ENCODE measurements around the gene RHCE.
"Not testable (repeated sequence)": the region's sequence is repeated elsewhere in the genome, so short reads cannot be mapped to it uniquely, and the experiment has no call there.

Gene RHCE

GRCh38 chr1:25397549-25397948 is 23.1 kb downstream of the RHCE start:
- not testable (repeated sequence) for DNase-seq

DNA sequence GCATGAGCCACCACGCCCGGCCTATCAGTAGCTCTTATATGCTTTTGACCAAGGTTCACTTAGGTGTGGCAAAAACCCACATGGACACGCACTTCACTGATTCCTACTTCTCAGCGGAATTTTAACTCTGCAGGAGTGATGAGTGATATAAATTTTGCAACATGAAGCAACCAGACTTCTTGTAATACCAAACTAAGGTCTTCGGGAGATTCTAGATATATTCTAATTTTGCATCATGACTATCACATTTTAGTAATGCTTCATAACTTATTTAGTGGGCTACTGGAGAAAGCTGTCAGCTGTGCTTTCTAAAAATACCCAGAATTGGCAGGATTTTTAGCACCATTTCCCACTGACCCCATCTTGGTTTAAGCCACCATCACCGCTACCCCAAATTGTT is 27.8 kb downstream of the RHCE start:
- DNase-seq: no peak

GRCh38 chr1:25389721-25390120 is 30.9 kb downstream of the RHCE start:
- not testable (repeated sequence) for DNase-seq

GRCh38 chr1:25388691-25389090 is 31.9 kb downstream of the RHCE start:
- DNase-seq: peak; percentile 12

DNA sequence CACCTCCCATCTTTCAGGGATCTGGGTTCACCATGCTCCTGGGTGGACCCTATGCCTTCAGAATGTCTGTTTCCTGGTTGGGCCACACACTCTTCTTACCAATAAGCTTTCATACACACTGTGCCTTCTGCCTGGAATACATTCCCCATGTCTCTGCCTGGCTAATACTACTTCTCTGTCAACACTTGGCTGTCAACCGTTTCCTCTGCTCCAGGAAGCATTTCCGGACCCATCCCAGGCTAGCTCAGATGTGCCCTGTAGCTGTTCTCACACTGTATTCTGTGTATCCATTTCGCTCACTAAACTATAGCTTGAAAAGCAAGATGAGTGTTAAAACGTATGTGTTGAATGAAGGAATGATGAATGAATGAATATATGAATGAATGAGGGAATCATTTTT is 33.5 kb downstream of the RHCE start:
- DNase-seq: not testable (repeated sequence)

DNA sequence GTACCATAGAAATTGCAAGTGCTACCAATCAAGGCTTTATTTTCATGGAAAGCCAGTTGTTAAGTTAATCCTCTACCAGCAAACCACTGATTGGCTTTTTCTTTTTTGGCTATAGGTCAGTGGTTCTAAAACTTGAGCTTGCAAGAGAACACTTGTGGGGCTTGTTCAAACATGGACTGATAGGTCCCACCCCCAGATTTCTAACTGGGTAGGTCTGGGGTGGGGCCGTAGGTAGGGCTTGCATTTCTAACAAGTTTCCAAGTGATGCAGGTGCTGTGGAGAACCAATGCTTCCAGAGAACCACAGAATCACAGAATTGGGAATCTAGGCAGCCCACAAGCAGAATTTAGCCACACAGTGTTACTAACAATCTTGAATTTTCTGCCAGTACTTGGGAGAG is 36.8 kb downstream of the RHCE start:
- not testable (repeated sequence) for DNase-seq

DNA sequence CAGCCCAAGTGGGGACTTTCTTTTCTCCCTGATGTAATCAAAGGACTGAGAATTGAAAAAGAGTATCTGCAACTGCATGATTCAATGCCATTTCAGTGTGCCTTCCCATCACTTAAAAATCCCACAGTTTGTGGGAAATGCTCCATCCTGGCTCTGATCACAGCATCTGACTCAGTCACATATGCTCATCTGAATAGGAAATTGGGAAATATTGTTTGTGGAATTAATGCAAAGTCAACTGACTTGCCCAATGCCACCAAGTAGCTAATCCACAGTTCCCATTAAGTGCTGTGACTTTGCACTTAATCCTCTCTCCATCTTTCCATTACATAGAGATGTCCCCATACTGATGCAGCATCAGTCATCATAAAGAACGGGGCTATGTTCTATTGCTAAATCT is 37.5 kb downstream of the RHCE start:
- not testable (repeated sequence) for DNase-seq

DNA sequence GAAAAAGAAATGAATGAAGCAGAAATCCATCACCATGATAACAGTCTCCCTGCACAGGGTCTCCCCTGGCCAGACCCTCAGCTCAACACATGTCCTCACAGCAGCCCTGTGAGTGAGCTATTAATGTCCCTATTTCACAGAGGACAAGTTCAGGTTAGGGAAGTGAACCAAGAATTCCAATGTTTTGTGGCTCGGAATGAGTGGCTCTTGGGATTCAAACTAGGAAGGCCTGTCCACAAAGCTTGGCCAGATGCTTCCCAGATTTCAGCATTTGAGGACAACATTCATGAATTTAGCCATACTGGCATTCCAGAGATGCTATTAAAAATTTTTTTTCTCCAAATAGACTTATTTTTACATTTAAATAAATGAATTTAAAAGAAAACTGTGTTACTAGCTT is 38.1 kb downstream of the RHCE start:
- not testable (repeated sequence) for DNase-seq

GRCh38 chr1:25378367-25378766 is 42.3 kb downstream of the RHCE start:
- DNase-seq: not testable (repeated sequence)

- not testable (repeated sequence) for DNase-seq
These were observed 48.9 kb downstream of the RHCE start for GRCh38 chr1:25371757-25372156.

DNA sequence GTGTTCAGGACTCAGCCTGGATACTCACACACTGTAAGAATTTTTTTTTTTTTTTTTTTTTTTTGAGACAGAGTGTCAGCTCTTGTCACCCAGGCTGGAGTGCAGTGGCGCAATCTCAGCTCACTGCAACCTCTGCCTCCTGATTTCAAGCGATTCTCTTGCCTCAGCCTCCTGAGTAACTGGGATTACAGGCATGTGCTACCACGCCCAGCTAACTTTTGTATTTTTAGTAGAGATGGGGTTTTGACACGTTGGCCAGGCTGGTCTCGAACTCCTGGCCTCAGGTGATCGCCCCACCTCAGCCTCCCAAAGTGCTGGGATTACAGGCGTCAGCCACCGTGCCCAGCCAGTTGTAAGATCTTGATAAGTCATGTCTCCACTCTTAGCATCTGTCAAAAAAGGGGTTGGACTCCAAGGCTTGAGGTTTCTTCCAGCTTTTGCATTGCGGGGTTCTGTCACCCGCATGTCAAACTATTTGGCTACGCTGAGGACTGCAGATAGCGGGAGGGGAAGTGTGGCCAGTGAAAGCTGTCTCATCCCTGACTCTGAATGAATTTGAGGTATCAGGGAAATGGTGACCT is 50.8 kb downstream of the RHCE start:
- DNase-seq: not testable (repeated sequence)

GRCh38 chr1:25369241-25369640 is 51.4 kb downstream of the RHCE start:
- no peak for DNase-seq

DNA sequence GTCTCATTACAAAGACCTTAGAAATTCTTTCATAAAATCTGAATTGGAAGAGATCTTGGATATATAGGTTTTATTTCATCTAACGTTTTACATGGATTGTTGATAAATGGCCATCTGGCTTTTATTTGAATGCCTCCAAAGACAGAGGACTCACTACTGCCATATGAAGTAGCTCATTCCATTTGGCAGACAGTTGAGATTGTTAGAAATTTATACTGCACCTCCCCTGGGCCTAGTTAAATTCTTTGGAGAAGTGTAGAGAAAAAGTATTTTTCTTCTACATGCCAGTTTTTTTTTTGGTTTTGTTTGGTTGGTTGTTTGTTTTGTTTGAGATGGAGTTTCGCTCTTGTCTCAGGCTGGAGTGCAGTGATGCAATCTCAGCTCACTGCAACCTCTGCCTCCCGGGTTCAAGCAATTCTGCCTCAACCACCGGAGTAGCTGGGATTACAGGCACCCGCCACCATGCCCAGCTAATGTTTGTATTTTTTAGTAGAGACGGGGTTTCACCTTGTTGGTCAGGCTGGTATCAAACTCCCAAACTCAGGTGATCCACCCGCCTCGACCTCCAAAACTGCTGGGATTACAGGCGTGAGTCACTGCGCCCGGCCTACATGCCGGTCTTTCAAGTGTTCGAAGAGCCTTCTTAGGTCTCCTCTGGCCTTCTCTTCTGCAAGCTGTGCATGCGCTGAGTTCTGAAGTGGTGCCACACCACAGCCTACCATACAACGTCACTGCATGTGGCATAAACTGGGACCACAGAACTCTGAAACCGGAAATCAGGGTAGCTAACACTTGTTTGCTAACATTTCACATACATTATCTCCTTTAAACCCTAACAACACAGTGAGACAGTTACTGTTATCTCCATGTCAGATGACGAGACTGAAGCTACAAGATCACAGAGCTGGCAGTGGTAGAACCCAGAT is 57.7 kb downstream of the RHCE start:
- not testable (repeated sequence) for DNase-seq

DNA sequence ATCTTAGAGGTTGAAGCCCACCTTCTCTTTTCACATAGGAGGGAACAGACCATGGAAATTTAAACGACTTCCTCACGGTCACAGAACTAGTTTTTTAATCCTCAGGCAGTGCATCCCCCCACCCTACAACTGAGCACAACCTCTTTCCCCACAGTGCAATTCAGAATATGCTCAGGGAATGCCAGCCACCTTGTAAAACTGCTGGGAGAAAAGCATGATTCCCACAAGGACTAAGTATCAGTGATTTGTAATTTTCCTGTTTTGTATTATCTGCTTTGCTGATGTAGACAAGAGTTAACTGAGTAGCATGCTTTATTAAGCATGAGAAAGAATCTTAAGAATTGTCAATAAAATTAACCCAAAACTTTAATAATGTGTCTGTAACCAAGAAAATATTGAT is 58.7 kb downstream of the RHCE start:
- no peak for DNase-seq

DNA sequence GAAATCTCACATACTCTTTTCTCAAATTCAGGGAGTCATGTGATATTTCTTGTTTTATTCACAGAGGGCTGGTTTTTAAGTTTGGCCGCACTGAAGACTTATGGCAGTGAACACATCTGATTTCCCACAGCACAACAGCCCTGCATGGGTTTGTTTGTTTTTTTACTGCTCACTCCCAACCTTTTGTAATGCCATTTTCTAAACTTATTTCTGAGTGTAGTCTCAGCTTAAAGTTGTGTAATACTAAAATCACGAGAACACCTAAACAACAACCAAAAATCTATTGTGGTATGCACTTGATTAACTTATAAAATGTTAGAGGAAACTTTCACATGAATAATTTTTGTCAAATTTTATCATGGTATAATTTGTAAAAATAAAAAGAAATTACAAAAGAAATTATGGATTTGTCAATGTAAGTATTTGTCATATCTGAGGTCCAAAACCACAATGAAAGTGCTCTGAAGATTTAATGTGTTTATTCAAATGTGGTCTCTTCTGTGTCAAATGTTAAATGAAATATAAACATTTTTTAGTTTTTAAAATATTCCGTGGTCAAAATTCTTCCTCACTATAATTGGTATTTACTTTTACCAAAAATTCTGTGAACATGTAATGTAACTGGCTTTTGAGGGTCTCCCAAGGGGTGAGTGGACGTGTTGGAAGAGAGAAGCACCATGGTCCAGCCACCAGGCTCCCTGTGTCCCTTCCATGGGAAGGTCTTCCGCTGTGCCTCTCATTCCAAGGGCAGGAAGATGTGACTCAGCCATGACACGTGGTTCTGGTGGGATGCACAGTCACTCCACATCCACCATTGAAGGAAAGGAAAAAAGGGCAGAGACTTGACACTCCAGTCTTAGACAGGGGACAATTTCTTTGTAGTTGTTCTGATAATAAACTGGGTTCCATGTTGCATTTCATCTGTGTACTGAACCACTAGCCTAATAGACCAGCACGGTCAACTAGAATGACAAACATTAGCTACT is 59.7 kb downstream of the RHCE start:
- DNase-seq: no peak

DNA sequence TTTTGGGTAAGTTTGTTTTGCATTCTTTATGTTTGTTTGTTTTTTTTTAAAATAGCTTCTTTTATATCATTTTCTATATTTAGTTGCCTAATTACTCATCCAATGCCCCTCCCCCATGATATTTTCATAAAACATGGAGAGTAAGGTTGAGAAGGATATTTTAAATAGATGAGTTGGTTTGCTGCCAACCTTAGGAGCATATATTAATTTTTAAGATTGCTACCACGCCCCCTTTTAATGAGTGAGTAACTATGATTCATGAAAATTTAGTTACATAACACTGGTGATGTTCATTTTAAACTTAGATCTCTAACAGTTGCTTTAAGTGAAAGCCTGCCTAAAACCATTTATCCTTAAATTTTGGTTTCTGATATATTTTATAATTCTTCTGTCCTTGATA is 63.8 kb downstream of the RHCE start:
- no peak for DNase-seq

- DNase-seq: no peak
These were observed 64.2 kb downstream of the RHCE start for GRCh38 chr1:25356441-25356840.

DNA sequence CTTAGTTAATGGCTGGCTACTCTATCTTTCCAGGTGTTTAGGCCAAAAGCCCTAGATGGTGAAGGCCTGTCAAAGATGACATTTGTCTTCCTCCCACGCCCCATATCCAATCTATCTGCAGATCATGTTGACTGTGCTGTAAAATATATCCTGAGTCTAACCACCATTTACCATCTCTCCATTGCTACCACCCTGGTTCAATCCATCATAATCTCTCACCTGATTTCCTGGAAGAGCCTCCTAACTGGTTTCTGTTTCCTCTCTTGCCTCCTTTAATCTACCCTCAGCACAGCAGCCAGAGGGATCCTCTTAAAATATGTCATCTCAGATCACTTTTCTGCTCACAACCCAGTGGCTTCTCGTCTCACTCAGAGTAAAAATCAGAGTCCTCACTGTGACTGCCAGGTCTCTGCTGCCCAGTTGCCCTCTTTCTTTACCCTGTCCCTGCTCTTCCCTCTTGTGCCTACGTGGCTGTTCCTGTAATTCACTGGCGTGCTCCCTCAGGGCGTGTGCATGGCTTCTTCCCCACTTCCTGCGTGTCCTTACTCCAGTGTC is 64.7 kb downstream of the RHCE start:
- DNase-seq: no peak

DNA sequence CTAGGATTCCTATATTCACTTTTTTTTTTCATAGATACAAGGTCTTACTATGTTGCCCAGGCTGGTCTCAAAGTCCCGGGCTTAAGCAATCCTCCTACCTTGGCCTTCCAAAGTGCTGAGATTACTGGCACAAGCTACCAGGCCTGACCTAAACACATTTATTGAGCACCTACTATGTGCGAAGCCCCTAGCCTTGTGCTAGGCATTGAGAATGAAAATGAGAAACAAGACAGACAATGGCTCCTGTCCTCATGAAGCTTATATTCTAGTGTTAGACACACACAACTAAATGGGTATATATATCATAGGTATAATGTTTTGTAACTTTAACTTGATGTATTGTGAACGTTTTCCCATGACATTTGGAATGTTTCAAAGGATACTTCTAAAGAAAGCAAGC is 71.0 kb downstream of the RHCE start:
- DNase-seq: no peak

- DNase-seq: no peak
These were observed 73.1 kb downstream of the RHCE start for GRCh38 chr1:25347556-25347955.

DNA sequence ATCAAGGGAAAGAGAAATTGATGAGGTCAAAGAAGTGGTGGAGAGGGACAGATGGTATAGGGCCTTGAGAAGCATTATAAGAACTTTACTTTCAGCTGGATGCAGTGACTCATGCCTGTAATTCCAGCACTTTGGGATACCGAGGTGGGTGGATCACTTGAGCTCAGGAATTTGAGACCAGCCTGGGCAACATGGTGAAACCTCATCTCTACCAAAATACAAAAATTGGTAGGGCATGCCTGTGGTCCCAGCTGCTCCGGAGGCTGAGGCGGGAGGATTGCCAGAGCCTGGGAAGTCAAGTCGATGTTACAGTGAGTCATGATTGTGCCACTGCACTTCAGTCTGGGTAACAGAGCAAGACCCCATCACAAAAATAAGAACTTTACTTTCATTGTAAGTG is 76.8 kb downstream of the RHCE start:
- DNase-seq: no peak

GRCh38 chr1:25342846-25343245 is 77.8 kb downstream of the RHCE start:
- no peak for DNase-seq

GRCh38 chr1:25341746-25342145 is 78.9 kb downstream of the RHCE start:
- DNase-seq: no peak

All from NCI-H187 treated with DMSO at 0.1 percent for 48 hours (cell line).